BJ (cell line): Measurements from ENCODE around the gene CD69. TPM values are rescaled to one million over a fixed set of nuclear protein-coding genes. Genes with fewer than 3 reads are reported as not detected.

ENCODE experiments used
- CTCF ChIA-PET: fragments of 350-600 bp; formaldehyde crosslinking; extraction: SDS; loops from one replicate; lab custom pipeline; 2021; ENCODE audit warnings: antibody characterized with exemption, inconsistent platforms; lab: Yijun Ruan, JAX
- POLR2A ChIA-PET: fragments of 300-600 bp; sonication (Branson Sonifier 250); formaldehyde crosslinking; extraction: SDS; loops from one replicate; lab custom pipeline; 2021; ENCODE audit warnings: antibody characterized with exemption; lab: Charles Lee
- DNase-seq: peaks from one replicate; pipeline ENCODE4 v3.0.0-alpha.2; 2011; ENCODE audit warnings: low read depth
- H3K27me3 ChIP-seq: 2 replicates; pipeline ENCODE4 v1.6.0; 2011; ENCODE audit warnings: low read length; ENCODE audit not compliant: control insufficient read depth, insufficient read depth
- H3K36me3 ChIP-seq: 2 replicates; pipeline ENCODE4 v1.5.1; 2011; ENCODE audit warnings: low read length; ENCODE audit not compliant: control insufficient read depth, insufficient read depth
- H3K4me3 ChIP-seq: 2 replicates; pipeline ENCODE4 v1.5.1; 2011; ENCODE audit warnings: low read depth, mild to moderate bottlenecking, control low read depth, low read length
- polyA plus RNA-seq: library from polyadenylated mRNA; depleted of rRNA; stranded (reverse); fragments of >200 nt; gene quantifications from 2 replicates; pipeline ENCODE4 v1.2.3, GENCODE V29; 2011
- TF ChIP-seq, protein P1 (sequence below): IDR thresholded peaks from 2 replicates; pipeline ENCODE4 v1.5.1; 2011; ENCODE audit warnings: low read depth, mild to moderate bottlenecking, control low read depth, inconsistent platforms, low read length, moderate library complexity; ENCODE audit not compliant: insufficient read depth

Gene CD69
- polyA plus RNA-seq, 1 experiment, result not detected

DNA sequence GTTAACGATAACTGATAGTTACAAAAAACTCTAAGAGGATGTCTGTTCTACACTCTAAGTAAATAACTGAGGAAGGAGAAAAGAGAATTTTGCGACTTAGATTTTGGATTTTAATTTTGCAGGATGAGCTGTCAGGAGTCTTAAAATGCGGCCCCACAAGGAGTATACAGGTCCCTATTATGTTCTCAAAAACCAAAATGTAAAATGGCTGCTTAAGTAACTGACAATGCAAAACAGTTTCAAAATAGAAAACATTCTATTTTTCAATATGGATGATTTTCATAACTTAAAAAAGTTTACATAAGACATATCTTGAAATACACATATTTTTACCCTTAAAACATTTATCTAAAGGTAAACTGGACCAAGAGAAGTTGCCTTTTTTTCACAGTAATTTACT is 2.6 kb downstream of the CD69 start:
- DNase-seq, result no peak
- ChIA-PET CTCF (interaction anchor here (1.1 to 1.8 kb wide), 4 partner anchors 8 to 15 kb away, joined by 5 to 10 read pairs (median 5); no protein-coding TSS in a partner anchor), POLR2A (no interaction called here)
- Histone ChIP-seq H3K36me3 (no peaks in the 10 kb centered on the region), H3K27me3 (no peaks in the 10 kb centered on the region), H3K4me3 (no peak overlapping the region)
- TF ChIP-seq, protein P1, sequence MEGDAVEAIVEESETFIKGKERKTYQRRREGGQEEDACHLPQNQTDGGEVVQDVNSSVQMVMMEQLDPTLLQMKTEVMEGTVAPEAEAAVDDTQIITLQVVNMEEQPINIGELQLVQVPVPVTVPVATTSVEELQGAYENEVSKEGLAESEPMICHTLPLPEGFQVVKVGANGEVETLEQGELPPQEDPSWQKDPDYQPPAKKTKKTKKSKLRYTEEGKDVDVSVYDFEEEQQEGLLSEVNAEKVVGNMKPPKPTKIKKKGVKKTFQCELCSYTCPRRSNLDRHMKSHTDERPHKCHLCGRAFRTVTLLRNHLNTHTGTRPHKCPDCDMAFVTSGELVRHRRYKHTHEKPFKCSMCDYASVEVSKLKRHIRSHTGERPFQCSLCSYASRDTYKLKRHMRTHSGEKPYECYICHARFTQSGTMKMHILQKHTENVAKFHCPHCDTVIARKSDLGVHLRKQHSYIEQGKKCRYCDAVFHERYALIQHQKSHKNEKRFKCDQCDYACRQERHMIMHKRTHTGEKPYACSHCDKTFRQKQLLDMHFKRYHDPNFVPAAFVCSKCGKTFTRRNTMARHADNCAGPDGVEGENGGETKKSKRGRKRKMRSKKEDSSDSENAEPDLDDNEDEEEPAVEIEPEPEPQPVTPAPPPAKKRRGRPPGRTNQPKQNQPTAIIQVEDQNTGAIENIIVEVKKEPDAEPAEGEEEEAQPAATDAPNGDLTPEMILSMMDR, result no peak

DNA sequence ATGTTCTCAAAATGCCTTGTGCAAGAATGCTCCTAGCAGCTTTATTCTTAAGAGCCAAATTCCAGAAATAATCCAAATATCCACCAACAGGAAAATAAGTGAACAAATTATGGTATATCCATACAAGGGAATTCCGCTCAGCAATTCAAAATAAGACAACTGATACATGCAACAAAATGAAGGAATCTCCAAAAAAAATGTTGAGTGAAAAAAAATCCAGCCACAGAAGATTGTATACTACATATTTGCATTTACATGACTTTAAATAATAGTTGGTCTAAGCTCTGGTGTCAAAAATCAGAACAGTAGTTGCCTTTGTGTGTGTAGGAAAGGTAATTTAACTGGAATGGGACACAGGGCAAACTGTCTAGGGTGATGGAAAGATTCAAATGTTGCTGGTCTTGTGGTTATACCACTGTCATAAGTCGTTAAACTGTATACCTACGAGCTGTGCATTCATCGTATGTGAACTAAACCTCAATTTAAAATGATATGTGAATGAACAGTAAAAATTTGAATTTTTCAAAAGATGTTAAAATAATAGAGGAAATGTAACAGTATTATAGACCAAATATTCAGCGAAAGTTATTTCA is 3.2 kb downstream of the CD69 start:
- CTCF ChIA-PET, result interaction anchor here (0.6 to 1.8 kb wide), 3 partner anchors 9 to 128 kb away, joined by 3 to 10 read pairs (median 5); no protein-coding TSS in a partner anchor
- no peak for DNase-seq

DNA sequence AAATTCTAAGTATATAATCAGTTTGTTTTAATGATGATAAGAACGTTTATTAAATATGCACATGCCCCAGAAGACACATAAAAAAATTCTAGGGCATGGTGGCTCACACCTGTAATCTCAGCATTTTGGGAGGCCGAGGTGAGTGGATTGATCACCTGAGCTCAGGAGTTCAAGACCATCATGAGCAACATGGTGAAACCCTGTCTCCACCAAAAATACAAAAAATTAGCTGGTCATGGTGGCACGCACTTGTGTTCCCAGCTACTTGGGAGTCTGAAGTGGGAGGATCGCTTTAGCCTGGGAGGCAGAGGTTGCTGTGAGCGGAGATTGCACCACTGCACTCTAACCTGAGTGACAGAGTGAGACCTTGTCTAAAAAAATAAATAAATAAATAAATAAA is 4.0 kb downstream of the CD69 start:
- Histone ChIP-seq H3K27me3 (no peaks in the 10 kb centered on the region), H3K36me3 (no peaks in the 10 kb centered on the region), H3K4me3 (no peak overlapping the region)
- ChIA-PET CTCF (interaction anchor here (0.6 to 1.8 kb wide), 2 partner anchors 9 to 96 kb away, joined by 3 to 10 read pairs; no protein-coding TSS in a partner anchor), POLR2A (no interaction called here)
- TF ChIP-seq, protein P1, result no peak
- DNase-seq, result no peak

More for the DNA sequence above, 3.2 kb downstream of the CD69 start:
- H3K4me3 ChIP-seq, result no peak overlapping the region
- no peaks in the 10 kb centered on the region for H3K36me3 ChIP-seq
- TF ChIP-seq, protein P1, result no peak
- POLR2A ChIA-PET, result no interaction called here
- H3K27me3 ChIP-seq, result no peaks in the 10 kb centered on the region

DNA sequence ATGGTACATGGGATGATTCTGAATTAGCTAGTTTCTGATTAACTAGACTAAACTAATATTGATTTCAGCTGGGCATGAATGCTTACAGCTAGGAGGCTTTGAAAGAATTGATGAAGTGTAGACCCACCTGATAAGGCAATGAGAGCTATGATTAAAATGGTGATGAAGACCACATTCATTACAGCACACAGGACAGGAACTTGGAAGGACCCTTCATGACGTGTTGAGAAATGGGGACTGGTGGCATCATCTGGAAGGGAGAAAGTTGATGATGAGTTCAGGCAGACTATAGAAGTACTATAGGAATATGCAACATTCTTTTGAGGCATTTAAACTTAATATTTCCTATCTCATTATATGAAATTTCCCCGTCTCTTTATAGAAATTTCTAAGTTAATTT is 4.5 kb downstream of the CD69 start:
- Histone ChIP-seq H3K27me3 (no peaks in the 10 kb centered on the region), H3K4me3 (no peak overlapping the region), H3K36me3 (no peaks in the 10 kb centered on the region)
- DNase-seq, result no peak
- POLR2A ChIA-PET, result no interaction called here
- TF ChIP-seq, protein P1, result no peak
- CTCF ChIA-PET, result interaction anchor here (0.6 to 3.1 kb wide), 4 partner anchors 8 to 993 kb away, joined by 3 to 12 read pairs (median 6); no protein-coding TSS in a partner anchor

DNA sequence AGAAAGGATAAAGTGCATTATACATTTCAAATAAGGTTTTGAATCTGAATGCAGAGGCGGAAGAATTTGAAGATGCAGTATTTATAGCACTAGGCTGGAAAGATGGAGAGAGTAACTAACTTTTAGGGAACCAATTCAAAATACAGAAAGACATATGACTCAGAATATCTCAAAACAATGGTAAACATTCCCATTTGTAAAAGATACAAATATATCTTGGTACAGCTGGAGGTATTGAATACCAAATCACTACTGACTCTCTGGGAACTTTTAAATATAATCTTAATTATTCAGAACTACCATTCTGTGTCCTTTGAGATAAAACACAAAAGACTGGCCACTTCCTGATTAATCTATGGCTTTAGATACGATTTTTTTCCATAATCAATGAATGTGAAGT is 5.1 kb downstream of the CD69 start:
- H3K36me3 ChIP-seq, result no peaks in the 10 kb centered on the region
- TF ChIP-seq, protein P1, result no peak
- ChIA-PET POLR2A (no interaction called here), CTCF (interaction anchor here (0.6 to 3.1 kb wide), 5 partner anchors 12 to 993 kb away, joined by 3 to 12 read pairs (median 3); no protein-coding TSS in a partner anchor)
- no peak for DNase-seq
- no peaks in the 10 kb centered on the region for H3K27me3 ChIP-seq
- no peak overlapping the region for H3K4me3 ChIP-seq
